H9 (cell line): ENCODE measurements around the gene RBP2. TPM values are rescaled to one million over a fixed set of nuclear protein-coding genes. Genes with fewer than 3 reads are reported as not detected.

Source experiments
- DNase-seq: peaks from one replicate; pipeline ENCODE4 v3.0.0-alpha.2; 2017
- H2AFZ ChIP-seq: one replicate; pipeline ENCODE4 v1.6.1; 2013; ENCODE audit warnings: mild to moderate bottlenecking, low read length, control low read depth, moderate library complexity
- H2AK5ac ChIP-seq: 2 replicates; pipeline ENCODE4 v1.6.1; 2013; ENCODE audit warnings: low read length, control low read depth, mixed read lengths; ENCODE audit not compliant: insufficient read length
- H2BK120ac ChIP-seq: one replicate; pipeline ENCODE4 v1.6.1; 2013; ENCODE audit warnings: low read depth, mild to moderate bottlenecking, low read length, control low read depth, inconsistent platforms; ENCODE audit not compliant: poor library complexity, severe bottlenecking
- H2BK12ac ChIP-seq: 2 replicates; pipeline ENCODE4 v1.6.1; 2013; ENCODE audit warnings: low read length, control low read depth, mixed read lengths, low read depth; ENCODE audit not compliant: insufficient read length
- H2BK15ac ChIP-seq: 2 replicates; pipeline ENCODE4 v1.6.1; 2013; ENCODE audit warnings: low read depth, low read length, control low read depth
- H2BK20ac ChIP-seq: one replicate; pipeline ENCODE4 v1.6.1; 2013; ENCODE audit warnings: low read depth, mild to moderate bottlenecking, low read length, control low read depth, inconsistent platforms; ENCODE audit not compliant: poor library complexity, severe bottlenecking
- H2BK5ac ChIP-seq: 2 replicates; pipeline ENCODE4 v1.6.1; 2013; ENCODE audit warnings: low read length, control low read depth, mixed read lengths; ENCODE audit not compliant: insufficient read length
- H3K14ac ChIP-seq: 2 replicates; pipeline ENCODE4 v1.6.1; 2013; ENCODE audit warnings: low read length, control low read depth; ENCODE audit not compliant: insufficient read depth
- H3K18ac ChIP-seq: 2 replicates; pipeline ENCODE4 v1.6.1; 2013; ENCODE audit warnings: low read depth, mild to moderate bottlenecking, mixed read lengths, low read length, control low read depth; ENCODE audit not compliant: insufficient read length
- H3K23ac ChIP-seq: 2 replicates; pipeline ENCODE4 v1.6.1; 2013; ENCODE audit warnings: low read length, control low read depth, mixed read lengths, low read depth; ENCODE audit not compliant: insufficient read length
- H3K23me2 ChIP-seq: 2 replicates; pipeline ENCODE4 v1.6.1; 2013; ENCODE audit warnings: low read depth, mild to moderate bottlenecking, mixed read lengths, low read length, control low read depth; ENCODE audit not compliant: insufficient read length, poor library complexity, severe bottlenecking
- H3K27ac ChIP-seq: 2 replicates; pipeline ENCODE4 v1.5.1; 2013; ENCODE audit warnings: low read length, control low read depth, mixed read lengths, low read depth; ENCODE audit not compliant: insufficient read length
- H3K27me3 ChIP-seq: 2 replicates; pipeline ENCODE4 v1.6.1; 2013; ENCODE audit warnings: low read length, control low read depth, inconsistent platforms; ENCODE audit not compliant: insufficient read depth
- H3K4ac ChIP-seq: 2 replicates; pipeline ENCODE4 v1.6.1; 2013; ENCODE audit warnings: low read depth, mild to moderate bottlenecking, control low read depth, inconsistent platforms, low read length, moderate library complexity
- H3K4me1 ChIP-seq: 2 replicates; pipeline ENCODE4 v1.6.1; 2013; ENCODE audit warnings: low read length, control low read depth, inconsistent platforms; ENCODE audit not compliant: insufficient read depth
- H3K4me2 ChIP-seq: 2 replicates; pipeline ENCODE4 v1.6.1; 2013; ENCODE audit warnings: low read length, control low read depth, mixed read lengths; ENCODE audit not compliant: insufficient read length, insufficient read depth
- H3K56ac ChIP-seq: 2 replicates; pipeline ENCODE4 v1.6.1; 2013; ENCODE audit warnings: low read depth, mild to moderate bottlenecking, mixed read lengths, low read length, control low read depth; ENCODE audit not compliant: insufficient read length
- H3K79me1 ChIP-seq: 2 replicates; pipeline ENCODE4 v1.6.1; 2013; ENCODE audit warnings: low read depth, mild to moderate bottlenecking, moderate library complexity, low read length, control low read depth, inconsistent platforms; ENCODE audit not compliant: insufficient read depth, poor library complexity, severe bottlenecking
- H3K79me2 ChIP-seq: 2 replicates; pipeline ENCODE4 v1.6.1; 2013; ENCODE audit warnings: low read length, control low read depth, inconsistent platforms; ENCODE audit not compliant: insufficient read depth
- H3K9ac ChIP-seq: 2 replicates; pipeline ENCODE4 v1.6.1; 2013; ENCODE audit warnings: low read length, control low read depth, mixed read lengths; ENCODE audit not compliant: insufficient read length; ENCODE audit errors: extremely low read depth
- H3K9me3 ChIP-seq: one replicate; pipeline ENCODE4 v1.6.1; 2013; ENCODE audit warnings: low read depth, low read length, inconsistent platforms; ENCODE audit not compliant: control insufficient read depth
- H3T11ph ChIP-seq: one replicate; pipeline ENCODE4 v1.6.1; 2013; ENCODE audit warnings: mild to moderate bottlenecking, low read length, control low read depth, inconsistent platforms
- H4K20me1 ChIP-seq: one replicate; pipeline ENCODE4 v1.6.1; 2013; ENCODE audit not compliant: control insufficient read depth, insufficient read length, insufficient read depth
- H4K5ac ChIP-seq: 2 replicates; pipeline ENCODE4 v1.6.1; 2013; ENCODE audit warnings: low read depth, mild to moderate bottlenecking, mixed read lengths, low read length, control low read depth; ENCODE audit not compliant: insufficient read length
- H4K8ac ChIP-seq: replicated peaks from 2 replicates; pipeline ENCODE4 v1.6.1; 2013; ENCODE audit warnings: low read length, control low read depth, mixed read lengths, low read depth; ENCODE audit not compliant: insufficient read length
- H4K91ac ChIP-seq: 2 replicates; pipeline ENCODE4 v1.6.1; 2013; ENCODE audit warnings: low read depth, mild to moderate bottlenecking, moderate library complexity, mixed read lengths, low read length, control low read depth; ENCODE audit not compliant: insufficient read length
- H3K27ac Mint-ChIP-seq, 3 experiments: 2 replicates in 2 of 3; 3 replicates in 1 of 3; pipeline ENCODE4 v1.8.0; 2020 to 2021; ENCODE audit warnings: mixed read lengths in 3 of 3, mild to moderate bottlenecking in 1 of 3, moderate library complexity in 1 of 3
- H3K27me3 Mint-ChIP-seq: 2 replicates; pipeline ENCODE4 v1.8.0; 2021; ENCODE audit warnings: low read depth, mild to moderate bottlenecking, moderate library complexity, mixed read lengths
- H3K36me3 Mint-ChIP-seq, 3 experiments: 2 replicates in 2 of 3; 3 replicates in 1 of 3; pipeline ENCODE4 v1.8.0; 2020 to 2021; ENCODE audit warnings: low read depth in 3 of 3, mixed read lengths in 3 of 3; ENCODE audit not compliant: insufficient read depth in 1 of 3
- H3K4me1 Mint-ChIP-seq, 2 experiments: 2 replicates each; pipeline ENCODE4 v1.8.0; 2020; ENCODE audit warnings: mixed read lengths in 2 of 2
- H3K4me3 Mint-ChIP-seq, 2 experiments: 2 replicates in 1 of 2; 3 replicates in 1 of 2; pipeline ENCODE4 v1.8.0; 2020 to 2021; ENCODE audit warnings: mild to moderate bottlenecking in 2 of 2, mixed read lengths in 2 of 2, moderate library complexity in 1 of 2
- H3K9me3 Mint-ChIP-seq, 2 experiments: 2 replicates in 1 of 2; 3 replicates in 1 of 2; pipeline ENCODE4 v1.8.0; 2020; ENCODE audit warnings: mild to moderate bottlenecking in 2 of 2, mixed read lengths in 2 of 2, moderate library complexity in 1 of 2
- WGBS: extraction: QIAGEN DNeasy Blood & Tissue Kit; methylation state at CpG from one replicate; pipeline ENCODE4 v1.1.7; 2013; ENCODE audit warnings: missing lambda C conversion rate, low lambda C conversion rate, mixed read lengths; ENCODE audit not compliant: insufficient read length; ENCODE audit errors: extremely low coverage; 5-methylcytosine and 5-hydroxymethylcytosine counted together
- total RNA-seq: library from RNA; stranded (reverse); gene quantifications from 2 replicates; pipeline ENCODE4 v1.2.1, GENCODE V29; 2021
- TF ChIP-seq, protein P1 (sequence below): fragments of 200-600 bp; sonication (generic); conservative IDR thresholded peaks from 3 replicates; pipeline ENCODE4 v1.8.0; 2021; ENCODE audit warnings: antibody characterized with exemption, mild to moderate bottlenecking

The RBP2 gene
- total RNA-seq, 1 experiment from 2014 or later = not detected

DNA sequence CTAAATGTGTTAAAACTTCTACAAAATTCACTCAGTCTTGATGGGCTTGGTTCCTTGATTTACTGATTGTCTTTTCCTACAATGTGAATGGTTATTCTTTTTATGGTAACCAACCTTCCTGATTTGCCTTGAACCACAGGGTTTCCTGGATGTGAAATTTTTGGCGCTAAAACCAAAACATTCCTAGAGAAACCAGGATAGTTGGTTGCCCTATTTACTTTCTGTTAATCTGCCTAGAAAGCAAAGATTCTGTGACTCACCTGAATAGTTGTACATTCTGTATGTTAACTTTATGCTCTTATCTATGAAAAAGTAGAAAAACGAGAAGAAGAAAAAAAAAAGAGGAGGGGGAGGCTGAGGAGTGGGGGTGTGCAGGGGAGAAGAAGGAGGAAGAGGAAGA is 23.2 kb upstream of the RBP2 start:
- Histone ChIP-seq H3K9me3 (no peaks in the 10 kb centered on the region), H2AFZ (no peak overlapping the region), H3K14ac (no peak overlapping the region), H2BK15ac (no peak overlapping the region), H2AK5ac (no peak overlapping the region), H2BK12ac (no peak overlapping the region), H3K4me1 (no peaks in the 10 kb centered on the region), H2BK5ac (no peak overlapping the region), H3K9ac (no peak overlapping the region), H3K79me1 (no peaks in the 10 kb centered on the region), H4K5ac (no peak overlapping the region), H2BK20ac (no peak overlapping the region), H3K23ac (no peak overlapping the region), H3K23me2 (no peaks in the 10 kb centered on the region), H3K4ac (no peak overlapping the region), H3K4me2 (no peak overlapping the region), H3K79me2 (no peaks in the 10 kb centered on the region), H3T11ph (no peak overlapping the region), H4K20me1 (no peaks in the 10 kb centered on the region), H4K91ac (no peak overlapping the region), H3K27me3 (no peaks in the 10 kb centered on the region), H4K8ac (no peak overlapping the region), H3K18ac (no peak overlapping the region), H3K27ac (no peak overlapping the region), H2BK120ac (no peak overlapping the region), H3K56ac (no peak overlapping the region)
- WGBS = no CpG with 5 or more reads among the region's 2 CpGs
- Mint-ChIP-seq H3K4me1 (peaks cover 4 to 5% of the 10 kb centered on the region in 2 experiments; a peak in 3 of 4 replicates), H3K36me3 (peaks cover 9 to 16% (median 13%) of the 10 kb centered on the region in 3 experiments; a peak in 6 of 7 replicates), H3K27me3 (no peaks in the 10 kb centered on the region), H3K9me3 (peaks cover 16 to 18% of the 10 kb centered on the region in 2 experiments; a peak in 4 of 5 replicates), H3K27ac (no peak overlapping the region), H3K4me3 (no peak overlapping the region)
- TF ChIP-seq, protein P1, sequence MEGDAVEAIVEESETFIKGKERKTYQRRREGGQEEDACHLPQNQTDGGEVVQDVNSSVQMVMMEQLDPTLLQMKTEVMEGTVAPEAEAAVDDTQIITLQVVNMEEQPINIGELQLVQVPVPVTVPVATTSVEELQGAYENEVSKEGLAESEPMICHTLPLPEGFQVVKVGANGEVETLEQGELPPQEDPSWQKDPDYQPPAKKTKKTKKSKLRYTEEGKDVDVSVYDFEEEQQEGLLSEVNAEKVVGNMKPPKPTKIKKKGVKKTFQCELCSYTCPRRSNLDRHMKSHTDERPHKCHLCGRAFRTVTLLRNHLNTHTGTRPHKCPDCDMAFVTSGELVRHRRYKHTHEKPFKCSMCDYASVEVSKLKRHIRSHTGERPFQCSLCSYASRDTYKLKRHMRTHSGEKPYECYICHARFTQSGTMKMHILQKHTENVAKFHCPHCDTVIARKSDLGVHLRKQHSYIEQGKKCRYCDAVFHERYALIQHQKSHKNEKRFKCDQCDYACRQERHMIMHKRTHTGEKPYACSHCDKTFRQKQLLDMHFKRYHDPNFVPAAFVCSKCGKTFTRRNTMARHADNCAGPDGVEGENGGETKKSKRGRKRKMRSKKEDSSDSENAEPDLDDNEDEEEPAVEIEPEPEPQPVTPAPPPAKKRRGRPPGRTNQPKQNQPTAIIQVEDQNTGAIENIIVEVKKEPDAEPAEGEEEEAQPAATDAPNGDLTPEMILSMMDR = no peak
- DNase-seq = no peak
